ENCODE data around the gene CRYL1.

Gene CRYL1

DNA sequence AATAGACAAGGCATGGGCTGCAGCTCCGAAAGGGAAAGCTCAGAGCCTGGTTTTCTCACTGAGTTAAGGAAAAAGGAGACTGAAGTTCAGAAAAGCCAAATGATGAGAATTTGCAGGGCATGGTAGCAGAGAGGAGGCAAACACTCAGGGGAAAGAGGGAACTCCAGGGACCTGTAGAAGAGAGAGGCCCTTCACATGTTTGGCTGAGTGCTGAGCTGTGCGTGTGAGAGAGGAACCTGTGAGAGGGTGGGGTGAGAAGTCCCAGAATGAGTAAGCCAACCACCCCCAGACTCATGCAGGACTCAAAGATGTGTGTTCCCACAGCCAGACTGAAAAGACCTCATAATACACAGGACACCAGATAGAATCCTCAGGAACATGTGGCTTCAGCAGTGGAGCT, 2.8 kb upstream of the CRYL1 start:
- no peak for DNase-seq (ENCODE audit: low read depth in 2 of 3, low spot score in 2 of 3)

- DNase-seq (ENCODE audit: low read depth in 2 of 3, low spot score in 2 of 3), result no peak
Observed at GRCh38 chr13:20526664-20527063, 1.0 kb upstream of the CRYL1 start.

GRCh38 chr13:20525144-20525600, 485 bp downstream of the CRYL1 start:
- peak in 1 of 3 experiments; percentile 3 for DNase-seq (ENCODE audit: low read depth in 2 of 3, low spot score in 2 of 3)

DNA sequence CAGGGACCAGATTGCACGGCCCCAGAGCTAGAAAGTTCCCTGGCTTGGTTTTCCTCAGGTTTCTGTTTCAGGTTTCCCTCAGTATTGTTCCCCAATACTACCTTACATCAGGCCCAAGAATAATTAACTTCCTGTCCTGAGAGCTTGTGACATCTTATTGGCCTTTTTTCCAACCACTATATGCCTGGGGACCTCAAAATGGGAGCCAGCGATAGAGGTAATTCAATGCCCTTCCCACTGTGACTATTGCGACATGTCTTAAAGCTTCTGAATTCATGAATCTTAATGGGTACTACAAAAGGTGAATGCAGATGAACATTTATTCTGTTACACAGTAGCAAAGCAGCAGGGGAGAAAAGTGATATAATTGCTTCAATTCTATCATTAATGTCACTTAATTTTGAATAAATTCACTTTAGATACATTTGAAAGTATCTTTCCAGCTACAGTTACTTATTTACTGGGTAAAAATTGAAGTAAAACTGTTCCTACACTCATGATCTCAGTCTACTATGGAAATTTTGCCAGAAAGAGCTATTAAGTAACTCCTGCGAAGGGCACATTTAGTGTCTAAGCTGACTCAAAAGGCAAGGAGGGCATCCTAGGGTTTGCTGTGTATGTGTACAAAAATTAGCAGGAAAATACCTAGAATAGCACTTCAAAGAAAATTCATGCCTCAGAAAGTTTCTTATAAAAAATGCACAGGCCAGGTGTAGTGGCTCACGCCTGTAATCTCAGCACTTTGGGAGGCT, 4.1 kb downstream of the CRYL1 start:
- DNase-seq (ENCODE audit: low read depth in 2 of 3, low spot score in 2 of 3), result no peak

GRCh38 chr13:20519875-20520274, 5.8 kb downstream of the CRYL1 start:
- no peak for DNase-seq (ENCODE audit: low read depth in 2 of 3, low spot score in 2 of 3)

- no peak for DNase-seq (ENCODE audit: low read depth in 2 of 3, low spot score in 2 of 3)
Observed at GRCh38 chr13:20518660-20519100, 7.0 kb downstream of the CRYL1 start.

DNA sequence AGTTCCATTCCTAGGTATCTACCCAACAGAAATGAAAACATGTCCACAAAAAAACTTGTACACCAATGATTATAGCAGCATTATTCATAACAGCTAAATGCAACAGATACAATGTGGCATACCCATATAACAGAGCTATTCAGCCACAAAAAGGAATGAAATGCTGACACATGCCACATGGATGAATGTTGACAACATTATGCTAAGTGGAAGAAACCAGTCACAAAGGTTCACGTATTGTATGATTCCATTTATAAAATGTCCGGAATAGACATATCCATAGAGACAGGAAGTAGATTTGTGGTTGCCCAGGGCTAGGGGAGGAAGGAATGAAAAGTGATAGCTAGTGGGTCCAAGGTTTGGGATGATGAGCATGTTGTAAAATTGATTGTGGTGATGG, 10.8 kb downstream of the CRYL1 start:
- no peak for DNase-seq (ENCODE audit: low read depth in 2 of 3, low spot score in 2 of 3)

DNA sequence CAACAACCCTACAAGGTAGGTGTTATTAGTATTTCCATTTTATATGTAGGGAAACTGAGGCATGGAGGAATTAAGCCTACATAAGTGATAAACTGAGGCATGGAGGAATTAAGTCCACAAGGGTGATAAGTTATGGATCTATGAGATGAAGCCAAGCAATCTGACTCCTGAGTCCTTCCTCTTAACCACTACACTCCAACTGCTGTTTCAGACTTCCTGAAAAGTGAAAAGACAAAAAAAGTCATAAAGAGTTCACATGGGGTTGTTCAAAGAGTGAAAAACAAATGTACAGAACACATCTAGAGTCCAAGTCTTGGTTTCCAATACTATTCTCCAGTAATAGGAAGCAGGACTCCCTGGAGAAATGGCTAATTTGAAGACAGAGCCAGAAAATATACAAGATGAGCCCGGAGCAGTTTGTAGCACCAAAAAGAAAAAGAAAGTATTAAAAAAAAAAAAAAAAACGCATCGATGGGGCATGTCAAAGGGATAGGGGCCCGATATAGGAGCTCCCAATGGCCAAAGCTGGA, 12.1 kb downstream of the CRYL1 start:
- DNase-seq (ENCODE audit: low read depth in 2 of 3, low spot score in 2 of 3), result no peak

GRCh38 chr13:20512042-20512683, 13.5 kb downstream of the CRYL1 start:
- DNase-seq (ENCODE audit: low read depth in 2 of 3, low spot score in 2 of 3), result no peak

DNA sequence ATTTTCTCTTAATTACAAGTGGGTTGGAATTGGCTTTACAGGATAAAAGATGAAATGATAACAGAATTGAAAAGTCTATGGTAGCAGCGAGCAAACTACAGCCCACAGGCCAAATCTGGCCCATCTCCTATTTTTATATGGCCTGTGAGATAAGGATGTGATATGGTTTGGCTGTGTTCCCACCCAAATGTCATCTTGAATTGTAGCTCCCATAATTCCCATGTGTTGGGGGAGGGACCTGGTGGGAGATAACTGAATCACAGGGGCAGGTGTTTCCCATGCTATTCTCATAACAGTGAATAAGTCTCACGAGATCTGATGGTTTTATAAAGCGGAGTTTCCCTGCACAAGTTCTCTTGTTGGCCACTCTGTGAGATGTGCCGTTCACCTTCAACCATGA, 19.0 kb downstream of the CRYL1 start:
- DNase-seq (ENCODE audit: low read depth in 2 of 3, low spot score in 2 of 3), result no peak

DNA sequence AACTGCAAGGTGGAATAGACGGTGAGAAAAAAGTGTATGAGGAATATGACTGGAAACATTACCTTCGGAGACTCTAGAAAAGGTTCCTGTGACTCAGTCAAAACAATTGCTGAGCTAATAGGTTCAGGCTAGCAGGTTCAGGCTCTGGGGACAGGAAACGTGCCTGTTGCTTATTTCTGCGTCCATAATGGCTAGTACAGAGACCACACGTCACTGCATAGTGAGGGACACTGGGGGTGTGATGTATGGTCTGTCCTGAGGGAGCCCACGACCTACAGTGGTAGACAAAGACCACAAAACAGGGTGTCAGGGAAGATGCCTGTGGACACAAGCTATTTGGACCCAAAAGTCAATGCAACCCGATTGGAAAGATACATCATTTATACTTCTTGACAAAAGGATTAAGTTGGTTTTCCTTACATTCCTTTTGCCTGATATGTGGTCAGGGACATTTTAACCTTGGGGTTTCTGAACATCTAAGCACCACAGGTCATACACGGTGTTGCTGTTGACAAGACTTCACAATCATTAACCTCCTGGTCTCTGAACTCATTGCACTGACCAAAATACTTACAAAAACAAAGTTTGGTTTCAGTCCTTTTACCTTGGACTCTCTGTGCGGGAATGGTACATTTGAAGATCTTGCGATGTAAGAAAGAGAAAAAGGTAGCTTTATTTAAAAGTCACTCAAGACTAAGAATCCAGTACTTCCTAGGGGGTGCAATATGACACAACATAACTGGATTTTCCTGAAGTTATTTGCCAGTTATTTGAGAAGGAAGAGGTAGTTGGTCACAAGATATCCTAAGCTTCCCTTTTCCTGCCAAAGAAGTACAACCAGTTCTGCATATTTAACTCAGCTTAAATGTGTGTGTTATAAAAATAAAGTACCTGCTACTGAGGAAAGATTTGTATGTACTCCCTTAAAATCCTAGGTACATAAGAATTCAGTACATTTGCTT, 20.0 kb downstream of the CRYL1 start:
- DNase-seq (ENCODE audit: low read depth in 2 of 3, low spot score in 2 of 3), result no peak

GRCh38 chr13:20503088-20504083, 22.3 kb downstream of the CRYL1 start:
- no peak for DNase-seq (ENCODE audit: low read depth in 2 of 3, low spot score in 2 of 3)

DNA sequence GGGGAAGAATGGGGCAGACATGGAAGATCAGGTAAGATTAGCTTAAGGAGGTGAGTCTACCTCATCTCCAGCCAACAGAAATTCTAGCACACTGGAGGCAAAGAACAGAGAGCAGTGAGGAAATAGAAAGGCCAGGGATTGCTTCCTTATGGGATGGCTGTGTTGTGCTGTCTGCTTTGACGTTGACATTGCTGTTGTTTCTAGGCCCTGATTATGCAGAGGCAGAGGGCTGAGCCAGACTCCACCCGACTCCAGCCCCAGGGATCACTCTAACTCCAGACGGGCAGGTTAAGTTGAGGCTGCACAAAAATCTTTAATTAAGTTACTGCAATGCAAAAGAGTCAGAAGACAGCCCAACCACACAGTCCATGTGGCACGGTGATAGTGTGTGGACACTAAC, 24.1 kb downstream of the CRYL1 start:
- DNase-seq (ENCODE audit: low read depth in 2 of 3, low spot score in 2 of 3), result no peak

GRCh38 chr13:20501120-20501519, 24.5 kb downstream of the CRYL1 start:
- DNase-seq (ENCODE audit: low read depth in 2 of 3, low spot score in 2 of 3), result no peak

DNA sequence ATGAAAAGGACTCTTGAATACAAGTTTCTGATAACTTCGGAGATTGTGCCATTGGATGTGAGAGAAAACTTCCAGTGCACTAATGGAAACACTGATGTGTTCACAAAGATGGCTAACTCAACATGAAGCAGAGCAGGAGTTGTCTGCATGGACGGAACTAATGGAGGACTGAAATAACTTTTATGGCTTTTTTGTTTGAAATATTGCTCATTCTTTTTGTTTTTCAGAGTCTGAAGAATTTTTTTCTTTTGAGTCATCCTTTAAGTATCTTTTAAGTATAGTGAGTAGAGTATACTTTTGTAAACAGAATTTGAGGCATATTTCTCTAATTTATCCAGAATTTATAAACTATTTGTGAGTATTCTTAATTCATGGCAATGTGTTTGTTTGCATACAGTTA, 25.7 kb downstream of the CRYL1 start:
- DNase-seq (ENCODE audit: low read depth in 2 of 3, low spot score in 2 of 3), result no peak

- no peak for DNase-seq (ENCODE audit: low read depth in 2 of 3, low spot score in 2 of 3)
Observed at GRCh38 chr13:20498659-20499058, 27.0 kb downstream of the CRYL1 start.

- DNase-seq (ENCODE audit: low read depth in 2 of 3, low spot score in 2 of 3), result no peak
Observed at GRCh38 chr13:20498129-20498528, 27.5 kb downstream of the CRYL1 start.

DNA sequence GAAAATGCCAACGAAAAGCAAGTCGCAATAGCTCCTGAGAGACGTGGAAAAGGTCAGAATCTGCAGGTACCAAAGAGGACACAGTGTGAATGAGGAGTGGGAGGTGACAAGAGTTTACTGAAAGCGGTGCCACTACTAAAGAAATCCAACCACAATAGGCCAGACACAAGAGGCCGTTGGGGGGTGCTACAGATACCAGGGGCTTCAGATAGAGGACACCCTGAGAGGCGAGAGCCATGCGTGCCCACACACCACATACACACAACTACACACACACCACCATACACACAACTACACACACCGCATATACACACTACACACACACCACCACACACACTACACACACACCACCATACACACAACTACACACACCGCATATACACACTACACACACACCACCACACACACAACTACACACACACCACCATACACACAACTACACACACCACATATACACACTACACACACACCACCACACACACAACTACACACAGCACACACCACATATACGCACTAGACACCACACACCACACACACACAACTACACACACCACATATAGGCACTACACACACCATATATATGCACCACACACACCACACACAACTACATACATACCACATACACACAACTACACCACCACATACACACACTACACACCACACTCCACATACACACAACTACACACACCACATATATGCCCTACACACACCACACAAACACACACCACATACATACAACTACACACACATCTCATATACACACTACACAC, 28.5 kb downstream of the CRYL1 start:
- DNase-seq (ENCODE audit: low read depth in 2 of 3, low spot score in 2 of 3), result no peak
